GM18867 (cell line): Measurements from ENCODE around the gene IFT57.

Source experiments
- ATAC-seq: cut with Tn5 transposase; IDR thresholded peaks from one replicate; pipeline ENCODE4 v1.9.1; 2021; ENCODE audit warnings: mild to moderate bottlenecking, moderate library complexity; ENCODE audit not compliant: unreplicated experiment

Gene IFT57

GRCh38 chr3:108221393-108221792 is 831 bp downstream of the IFT57 start:
- ATAC-seq: no peak

GRCh38 chr3:108219336-108219735 is 2.9 kb downstream of the IFT57 start:
- peak; percentile 17 for ATAC-seq

DNA sequence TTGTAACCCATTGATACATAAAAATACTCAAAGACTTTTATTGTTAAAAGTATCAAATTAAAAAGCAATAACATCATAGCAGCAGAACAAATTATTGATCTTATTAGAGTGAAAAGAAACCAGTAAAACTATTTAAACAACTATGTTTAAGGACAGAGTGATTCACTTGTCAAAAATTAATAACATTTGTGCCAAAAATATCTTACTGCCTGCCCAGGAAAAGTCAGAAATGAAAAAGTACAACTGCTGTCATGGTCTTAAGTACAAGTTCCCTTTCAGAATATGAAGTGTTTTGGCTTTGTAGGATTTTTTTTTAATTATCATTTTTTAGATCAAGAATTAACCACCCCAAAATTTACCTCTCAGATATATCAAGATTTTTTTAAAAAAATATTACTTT is 3.4 kb downstream of the IFT57 start:
- ATAC-seq: no peak

- no peak for ATAC-seq
Observed at GRCh38 chr3:108215871-108216270, 6.4 kb downstream of the IFT57 start.

GRCh38 chr3:108209579-108209978 is 12.6 kb downstream of the IFT57 start:
- ATAC-seq: peak; percentile 56

DNA sequence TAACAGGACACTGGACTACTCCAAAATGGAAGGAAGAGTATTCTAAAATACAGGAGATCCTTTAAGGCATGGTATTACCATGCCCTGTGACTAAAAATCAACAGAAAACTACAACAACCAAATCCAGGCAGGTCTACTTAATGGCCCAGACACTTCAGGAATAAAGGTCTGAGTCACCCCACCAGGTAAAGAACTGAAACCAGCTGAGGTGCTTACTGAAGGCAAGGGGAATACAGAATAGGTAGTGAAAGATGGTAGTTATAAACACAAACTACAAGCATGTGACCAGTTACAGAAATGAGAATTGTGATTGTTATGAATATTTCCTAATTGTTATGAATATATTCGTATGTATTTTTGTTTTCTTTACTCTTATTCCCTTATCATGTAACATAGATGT is 13.4 kb downstream of the IFT57 start:
- peak; percentile 96 for ATAC-seq

- no peak for ATAC-seq
Observed at GRCh38 chr3:108202834-108203233, 19.4 kb downstream of the IFT57 start.

DNA sequence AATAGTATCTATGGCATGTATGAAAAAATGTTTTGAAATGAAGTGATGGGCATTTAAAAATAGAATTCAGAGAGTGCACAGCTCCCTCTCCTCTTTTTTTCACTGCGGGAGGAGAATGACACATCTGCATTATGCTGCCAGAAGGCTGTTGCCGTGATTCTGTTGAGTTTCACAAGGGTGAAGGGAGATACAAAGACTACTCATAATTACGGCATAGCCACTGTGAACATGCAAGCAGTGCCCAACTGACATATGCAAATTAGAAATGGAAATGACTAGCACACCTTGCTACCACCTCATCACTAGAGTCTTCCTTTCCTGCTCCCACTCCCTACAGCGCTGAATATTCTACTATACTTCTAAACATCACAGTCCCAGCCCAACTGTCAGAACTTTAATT is 20.1 kb downstream of the IFT57 start:
- ATAC-seq: no peak

DNA sequence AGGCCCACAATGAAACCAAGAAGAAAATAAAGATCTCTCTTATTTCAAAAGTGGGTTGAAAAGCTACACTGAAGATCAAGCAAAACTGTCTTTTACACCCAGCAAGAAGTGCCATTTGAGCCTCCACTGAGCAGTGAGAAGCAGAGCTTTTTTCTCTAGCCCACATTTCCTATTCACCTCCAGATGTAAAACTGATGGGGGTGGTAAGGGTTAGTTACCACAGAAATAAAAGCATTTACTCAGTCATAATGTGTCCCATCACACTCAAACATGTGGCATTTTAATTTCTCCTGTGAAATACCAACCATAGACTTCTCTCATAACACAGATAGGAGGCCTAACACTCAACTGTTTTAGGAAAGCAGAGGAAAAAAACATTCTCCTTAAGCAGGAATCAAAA is 21.0 kb downstream of the IFT57 start:
- ATAC-seq: no peak

- ATAC-seq: no peak
Observed at GRCh38 chr3:108200578-108200977, 21.6 kb downstream of the IFT57 start.

GRCh38 chr3:108200024-108200423 is 22.2 kb downstream of the IFT57 start:
- no peak for ATAC-seq

DNA sequence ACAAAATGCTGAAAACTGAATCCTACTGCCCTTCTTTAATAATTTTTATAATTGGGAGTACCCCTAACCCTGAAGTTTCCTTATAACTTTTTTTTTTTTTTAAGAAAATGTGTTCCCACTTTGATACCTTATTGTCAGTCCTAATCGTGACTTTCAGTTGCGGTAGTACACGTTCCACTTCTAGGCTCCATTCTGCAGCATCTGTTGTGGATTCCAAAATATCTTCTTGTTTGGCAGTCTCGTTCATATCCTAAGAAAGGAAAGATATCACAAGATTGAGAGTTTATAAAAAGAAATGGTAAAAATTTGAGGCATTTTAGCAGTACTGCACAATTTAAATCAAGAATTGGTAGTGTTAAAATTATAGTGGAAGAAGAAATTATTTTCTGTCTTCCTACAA is 30.8 kb downstream of the IFT57 start:
- no peak for ATAC-seq

DNA sequence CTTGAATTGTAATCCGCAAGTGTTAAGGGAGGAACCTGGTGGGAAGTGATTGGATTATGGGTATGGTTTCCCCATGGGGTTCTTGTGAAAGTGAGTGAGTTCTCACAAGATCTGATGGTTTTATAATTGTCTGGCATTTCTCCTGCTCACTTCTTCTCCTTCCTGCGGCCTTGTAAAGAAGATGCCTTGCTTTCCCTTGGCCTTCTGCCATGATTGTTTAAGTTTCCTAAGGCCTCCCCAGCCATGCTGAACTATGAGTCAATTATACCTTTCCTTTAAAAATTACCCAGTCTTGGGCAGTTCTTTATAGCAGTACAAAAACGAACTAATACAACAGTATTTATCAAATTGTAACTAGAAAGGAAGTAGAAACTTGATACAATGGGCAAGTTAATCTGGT is 31.9 kb downstream of the IFT57 start:
- no peak for ATAC-seq

DNA sequence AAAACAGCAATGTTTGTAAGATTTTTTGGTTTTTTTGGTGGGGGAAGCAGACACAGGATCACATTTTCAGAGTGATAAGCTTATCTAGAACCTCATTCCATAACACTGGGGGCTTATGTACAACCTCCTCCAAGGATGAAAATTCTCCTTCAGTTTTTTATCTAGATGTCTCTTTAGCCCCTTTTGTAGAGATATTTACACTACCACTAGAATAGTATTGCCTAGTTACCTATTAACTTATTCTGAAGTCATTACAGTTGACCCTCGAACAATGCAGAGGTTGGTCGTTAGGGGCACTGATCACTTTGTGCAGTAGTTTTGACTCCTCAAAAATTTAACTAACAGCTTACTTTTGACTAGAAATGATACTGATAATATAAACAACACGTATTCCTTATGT is 32.8 kb downstream of the IFT57 start:
- ATAC-seq: no peak

- ATAC-seq: no peak
Observed at GRCh38 chr3:108185536-108185935, 36.7 kb downstream of the IFT57 start.

GRCh38 chr3:108184824-108185223 is 37.4 kb downstream of the IFT57 start:
- no peak for ATAC-seq

- ATAC-seq: no peak
Observed at GRCh38 chr3:108183971-108184370, 38.3 kb downstream of the IFT57 start.

DNA sequence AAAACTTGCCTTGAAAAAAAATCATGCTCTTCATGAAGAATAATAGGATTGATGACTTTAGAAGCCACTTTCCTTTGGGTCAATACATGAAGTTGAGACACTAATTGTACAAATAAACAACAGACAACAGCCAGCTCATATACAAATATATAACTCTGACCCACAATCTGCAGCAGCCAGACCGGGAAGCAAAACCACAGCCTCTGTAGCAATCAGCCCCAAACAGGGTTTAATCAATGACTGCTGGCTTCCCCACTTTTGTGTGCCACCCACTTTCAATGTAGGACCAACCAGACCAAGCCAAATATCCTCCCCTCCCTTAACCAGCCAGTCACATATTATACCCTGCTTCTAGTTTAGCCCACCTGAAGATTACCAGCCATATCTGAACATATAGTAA is 39.0 kb downstream of the IFT57 start:
- ATAC-seq: no peak

DNA sequence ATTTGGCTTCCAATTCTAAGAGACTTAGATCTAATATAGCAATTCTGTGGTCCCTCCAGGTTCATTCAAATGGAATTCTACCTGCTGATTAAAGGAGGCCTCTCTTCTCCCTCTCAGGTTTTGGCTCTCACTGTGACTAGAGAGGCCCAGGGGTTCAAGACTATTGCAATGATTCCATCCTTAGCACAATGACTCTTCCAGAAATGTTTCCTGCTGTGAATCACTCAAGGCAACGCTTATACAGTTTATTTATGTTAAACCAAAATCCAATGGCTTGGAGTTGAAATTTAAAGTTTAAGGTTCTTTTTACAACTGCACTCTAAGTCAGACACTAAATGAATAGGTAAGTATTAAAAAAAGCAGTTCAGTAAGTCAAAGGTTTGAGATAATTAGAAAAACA is 39.9 kb downstream of the IFT57 start:
- no peak for ATAC-seq

DNA sequence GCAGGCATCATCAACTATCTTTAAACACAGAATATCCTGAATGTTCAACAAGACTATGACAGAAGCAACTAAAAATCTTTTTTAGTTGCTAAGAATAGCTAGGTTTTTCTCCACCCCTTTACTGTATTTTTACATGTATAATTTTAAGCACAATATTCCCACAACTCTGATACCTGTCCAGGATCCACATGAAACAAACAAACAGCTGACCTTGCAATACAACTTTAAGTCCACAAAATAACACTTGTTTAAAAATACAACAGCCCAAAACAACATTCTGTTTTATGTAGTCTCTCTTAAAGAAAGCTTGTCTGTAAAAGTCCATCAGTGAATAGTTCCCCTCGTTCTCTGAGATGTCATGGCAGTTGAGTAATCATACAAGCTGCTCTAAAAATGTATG is 41.1 kb downstream of the IFT57 start:
- no peak for ATAC-seq

DNA sequence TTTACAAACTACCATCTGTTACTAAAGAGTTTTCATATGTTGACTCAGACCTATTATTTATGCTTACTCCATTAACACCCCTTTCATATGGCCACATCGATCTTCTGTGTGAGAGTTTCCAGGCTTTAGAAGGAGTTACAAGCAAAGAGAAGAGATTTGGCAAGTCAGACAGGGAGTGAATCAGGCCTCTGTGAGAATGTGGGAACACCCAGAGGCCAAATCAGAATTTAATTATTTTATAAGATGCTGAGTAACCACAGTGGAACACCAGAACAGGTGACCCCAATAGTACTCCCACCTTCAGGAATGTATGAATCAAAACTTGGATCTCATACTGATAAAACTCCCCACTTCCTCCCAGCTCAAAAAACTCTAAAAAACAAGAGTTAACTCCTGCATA is 42.0 kb downstream of the IFT57 start:
- no peak for ATAC-seq

- no peak for ATAC-seq
Observed at GRCh38 chr3:108178676-108179075, 43.5 kb downstream of the IFT57 start.

GRCh38 chr3:108177536-108177935 is 44.7 kb downstream of the IFT57 start:
- no peak for ATAC-seq

- ATAC-seq: no peak
Observed at GRCh38 chr3:108175352-108175751, 46.9 kb downstream of the IFT57 start.
